ENCODE results near the gene GXYLT2. TPM values are rescaled to one million over a fixed set of nuclear protein-coding genes. Genes with fewer than 3 reads are reported as not detected.

GXYLT2 gene
- total RNA-seq, 4 donors from 2014 or later = 12.8 to 51.2 (median 13.8) TPM

DNA sequence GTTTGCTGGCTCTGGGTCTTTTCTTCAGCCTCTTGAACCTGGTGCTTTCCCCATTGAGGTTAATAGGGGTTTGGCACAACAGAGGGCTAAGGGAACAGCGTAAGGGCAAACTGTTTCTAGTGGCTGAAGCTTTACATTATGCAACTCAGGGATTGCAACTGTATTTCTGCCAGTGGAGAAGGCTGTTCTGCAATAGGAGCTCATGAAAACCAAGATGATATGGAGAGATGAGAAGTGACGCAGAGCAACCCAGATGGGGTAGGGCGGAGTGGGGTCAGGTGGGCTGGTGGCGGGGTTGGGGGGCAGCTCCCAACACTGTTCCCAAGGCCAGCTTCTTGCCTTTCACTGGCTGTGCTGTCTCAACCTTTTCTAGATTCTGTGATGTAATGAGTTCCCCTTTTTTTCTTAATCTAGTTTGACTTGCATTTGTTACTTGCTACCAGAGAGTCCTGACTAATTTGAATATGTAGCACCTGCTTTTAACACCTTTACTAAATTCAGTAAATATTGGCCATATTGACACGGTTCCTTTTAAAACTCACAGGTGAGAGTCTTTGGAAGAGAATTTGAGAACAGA, 7.2 kb downstream of the GXYLT2 start:
- TF ChIP-seq, protein P1, sequence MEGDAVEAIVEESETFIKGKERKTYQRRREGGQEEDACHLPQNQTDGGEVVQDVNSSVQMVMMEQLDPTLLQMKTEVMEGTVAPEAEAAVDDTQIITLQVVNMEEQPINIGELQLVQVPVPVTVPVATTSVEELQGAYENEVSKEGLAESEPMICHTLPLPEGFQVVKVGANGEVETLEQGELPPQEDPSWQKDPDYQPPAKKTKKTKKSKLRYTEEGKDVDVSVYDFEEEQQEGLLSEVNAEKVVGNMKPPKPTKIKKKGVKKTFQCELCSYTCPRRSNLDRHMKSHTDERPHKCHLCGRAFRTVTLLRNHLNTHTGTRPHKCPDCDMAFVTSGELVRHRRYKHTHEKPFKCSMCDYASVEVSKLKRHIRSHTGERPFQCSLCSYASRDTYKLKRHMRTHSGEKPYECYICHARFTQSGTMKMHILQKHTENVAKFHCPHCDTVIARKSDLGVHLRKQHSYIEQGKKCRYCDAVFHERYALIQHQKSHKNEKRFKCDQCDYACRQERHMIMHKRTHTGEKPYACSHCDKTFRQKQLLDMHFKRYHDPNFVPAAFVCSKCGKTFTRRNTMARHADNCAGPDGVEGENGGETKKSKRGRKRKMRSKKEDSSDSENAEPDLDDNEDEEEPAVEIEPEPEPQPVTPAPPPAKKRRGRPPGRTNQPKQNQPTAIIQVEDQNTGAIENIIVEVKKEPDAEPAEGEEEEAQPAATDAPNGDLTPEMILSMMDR (IDR thresholded peaks at IDR 0.05) = no peak
- no peak for ATAC-seq (ENCODE audit: low FRiP score)
- DNase-seq (ENCODE audit: low spot score) = no peak

GRCh38 chr3:72896996-72897757, 9.3 kb downstream of the GXYLT2 start:
- TF ChIP-seq, protein P1 (IDR thresholded peaks at IDR 0.05) = no peak
- DNase-seq (ENCODE audit: low spot score) (no peak), ATAC-seq (ENCODE audit: low FRiP score) (peak; percentile 61)

GRCh38 chr3:72897758-72898007, 9.8 kb downstream of the GXYLT2 start:
- no peak for ATAC-seq (ENCODE audit: low FRiP score)
- TF ChIP-seq, protein P1 (IDR thresholded peaks at IDR 0.05) = no peak

GRCh38 chr3:72899349-72899765, 11.5 kb downstream of the GXYLT2 start:
- ATAC-seq (ENCODE audit: low FRiP score) = no peak
- TF ChIP-seq, protein P1 (IDR thresholded peaks at IDR 0.05) = no peak
- no peak for DNase-seq (ENCODE audit: low spot score)

More at GRCh38 chr3:72897758-72898007, 9.8 kb downstream of the GXYLT2 start:
- DNase-seq (ENCODE audit: low spot score) = no peak

DNA sequence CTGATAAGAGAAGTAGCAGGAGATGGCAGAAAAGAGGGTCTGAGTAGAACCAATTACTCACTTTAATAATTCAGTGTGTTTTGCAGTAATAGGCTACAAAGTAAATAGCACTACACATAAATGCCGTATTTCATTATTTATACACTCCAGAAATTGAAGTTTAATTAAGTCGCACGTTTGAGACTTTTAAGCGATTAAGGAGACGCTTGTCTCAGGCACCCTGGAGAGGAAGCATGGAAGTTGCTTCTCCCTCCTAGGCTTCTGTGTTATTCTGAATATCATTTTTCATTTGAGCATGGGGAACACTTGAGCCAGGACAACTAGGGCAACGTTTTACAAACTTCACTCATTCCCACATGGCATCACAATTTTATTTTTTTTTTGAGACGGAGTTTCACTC, 12.2 kb downstream of the GXYLT2 start:
- no peak for DNase-seq (ENCODE audit: low spot score)
- no peak for ATAC-seq (ENCODE audit: low FRiP score)
- TF ChIP-seq, protein P1 (IDR thresholded peaks at IDR 0.05) = no peak

DNA sequence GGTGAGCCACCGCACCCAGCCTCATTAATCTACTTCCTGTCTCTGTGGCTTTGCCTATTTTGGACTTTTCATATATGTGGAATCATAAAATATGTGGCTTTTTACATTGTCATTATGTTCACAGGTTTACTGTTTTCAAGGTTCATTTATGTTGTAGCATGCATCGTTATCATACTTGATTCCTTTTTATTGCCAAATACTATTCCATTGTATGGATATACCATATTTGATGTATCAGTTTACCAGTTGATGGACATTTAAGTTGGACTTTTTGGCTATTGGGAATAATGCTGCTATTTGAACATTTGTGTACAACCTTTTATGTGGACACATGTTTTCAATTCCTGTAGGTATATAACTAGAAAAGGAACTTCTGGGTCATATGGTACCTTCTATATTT, 14.0 kb downstream of the GXYLT2 start:
- ATAC-seq (ENCODE audit: low FRiP score) (no peak), DNase-seq (ENCODE audit: low spot score) (no peak)
- TF ChIP-seq, protein P1 (IDR thresholded peaks at IDR 0.05) = no peak

- ATAC-seq (ENCODE audit: low FRiP score) = peak; percentile 69
- TF ChIP-seq, protein P1 (IDR thresholded peaks at IDR 0.05) = no peak
- DNase-seq (ENCODE audit: low spot score) = no peak
Observed at GRCh38 chr3:72903004-72903403, 15.2 kb downstream of the GXYLT2 start.
